Mucosa of descending colon (tissue), 3 donors: ENCODE data around the gene DTX4. TPM values are rescaled to one million over a fixed set of nuclear protein-coding genes. Genes with fewer than 3 reads are reported as not detected.

ENCODE experiments used
- ATAC-seq: fragments of 200-7000 bp; cut with Tn5 transposase; one replicate; pipeline ENCODE4 v1.9.1; 2020; ENCODE audit warnings: mild to moderate bottlenecking, moderate library complexity
- DNase-seq, 3 donors: peaks; one replicate each; pipeline ENCODE4 v3.0.0-alpha.2; 2020
- H3K36me3 ChIP-seq: fragments of 200-600 bp; one replicate; pipeline ENCODE4 v1.8.0; 2021; ENCODE audit warnings: low read depth, mild to moderate bottlenecking
- H3K4me1 ChIP-seq: fragments of 200-600 bp; one replicate; pipeline ENCODE4 v1.8.0; 2021; ENCODE audit warnings: low read depth, mild to moderate bottlenecking
- H3K4me3 ChIP-seq: fragments of 200-600 bp; one replicate; pipeline ENCODE4 v1.8.0; 2021; ENCODE audit warnings: mild to moderate bottlenecking
- H3K9me3 ChIP-seq: fragments of 200-600 bp; one replicate; pipeline ENCODE4 v1.8.0; 2021; ENCODE audit warnings: mild to moderate bottlenecking
- intact Hi-C, 2 donors: fragments of 100-400 bp; cut with DNase I in 1 of 2; cut with micrococcal nuclease in 1 of 2; formaldehyde crosslinking; loops; one replicate each; pipeline versions ENCODE4 v1.11.0 to v1.11.1; 2022; cut with DNase I, micrococcal nuclease
- total RNA-seq, 3 donors: library from RNA; stranded (reverse); fragmentation: NEBNext Ultra II Directional in 2 of 3; extraction: Animal tissue kit (Norgen Biotek cat#: 25700) in 2 of 3; gene quantifications; one replicate each; pipeline versions ENCODE4 v1.2.1 to v1.2.4, GENCODE V29; 2021 to 2023
- TF ChIP-seq, protein P1 (sequence below): fragments of 200-600 bp; IDR thresholded peaks from one replicate; pipeline ENCODE4 v1.8.0; 2022; ENCODE audit warnings: antibody characterized with exemption, mild to moderate bottlenecking
- donor health status: DM: no; HTN: no; CAD: no; lungs with moderate emphysema.
- donor health status: DM: no; HTN: no; CAD: no.
- donor health status: DM: no; HTN: yes; CAD: no.

DTX4 gene
- total RNA-seq, 3 donors from 2014 or later = 37.4 to 95.7 (median 53.8) TPM

DNA sequence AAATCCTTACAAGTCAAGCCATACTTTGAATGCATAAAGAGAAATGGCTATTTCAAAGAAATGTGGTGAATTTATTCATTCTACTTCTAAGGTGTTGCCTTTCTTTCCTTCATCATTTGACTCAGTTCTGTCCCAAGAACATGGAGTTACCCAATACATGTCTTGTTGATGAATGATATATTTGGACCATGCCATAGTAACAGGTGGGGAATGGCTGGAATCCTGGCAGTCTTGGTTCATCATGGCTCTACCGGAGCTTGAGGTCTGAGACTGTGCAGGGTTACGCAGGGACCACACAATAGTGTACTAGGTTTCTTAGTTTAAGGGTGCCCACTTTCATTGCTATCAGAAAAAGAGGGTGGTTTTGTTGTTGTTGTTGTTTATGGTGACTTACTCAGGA, 81.1 kb downstream of the DTX4 start:
- DNase-seq (no peak), ATAC-seq (no peak)
- no peaks in the 10 kb centered on the region for H3K36me3 ChIP-seq
- intact Hi-C loops = no loop called here
- no peaks in the 10 kb centered on the region for H3K9me3 ChIP-seq
- no peaks in the 10 kb centered on the region for H3K4me1 ChIP-seq
- H3K4me3 ChIP-seq = no peak overlapping the region
- TF ChIP-seq, protein P1, sequence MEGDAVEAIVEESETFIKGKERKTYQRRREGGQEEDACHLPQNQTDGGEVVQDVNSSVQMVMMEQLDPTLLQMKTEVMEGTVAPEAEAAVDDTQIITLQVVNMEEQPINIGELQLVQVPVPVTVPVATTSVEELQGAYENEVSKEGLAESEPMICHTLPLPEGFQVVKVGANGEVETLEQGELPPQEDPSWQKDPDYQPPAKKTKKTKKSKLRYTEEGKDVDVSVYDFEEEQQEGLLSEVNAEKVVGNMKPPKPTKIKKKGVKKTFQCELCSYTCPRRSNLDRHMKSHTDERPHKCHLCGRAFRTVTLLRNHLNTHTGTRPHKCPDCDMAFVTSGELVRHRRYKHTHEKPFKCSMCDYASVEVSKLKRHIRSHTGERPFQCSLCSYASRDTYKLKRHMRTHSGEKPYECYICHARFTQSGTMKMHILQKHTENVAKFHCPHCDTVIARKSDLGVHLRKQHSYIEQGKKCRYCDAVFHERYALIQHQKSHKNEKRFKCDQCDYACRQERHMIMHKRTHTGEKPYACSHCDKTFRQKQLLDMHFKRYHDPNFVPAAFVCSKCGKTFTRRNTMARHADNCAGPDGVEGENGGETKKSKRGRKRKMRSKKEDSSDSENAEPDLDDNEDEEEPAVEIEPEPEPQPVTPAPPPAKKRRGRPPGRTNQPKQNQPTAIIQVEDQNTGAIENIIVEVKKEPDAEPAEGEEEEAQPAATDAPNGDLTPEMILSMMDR = no peak

DNA sequence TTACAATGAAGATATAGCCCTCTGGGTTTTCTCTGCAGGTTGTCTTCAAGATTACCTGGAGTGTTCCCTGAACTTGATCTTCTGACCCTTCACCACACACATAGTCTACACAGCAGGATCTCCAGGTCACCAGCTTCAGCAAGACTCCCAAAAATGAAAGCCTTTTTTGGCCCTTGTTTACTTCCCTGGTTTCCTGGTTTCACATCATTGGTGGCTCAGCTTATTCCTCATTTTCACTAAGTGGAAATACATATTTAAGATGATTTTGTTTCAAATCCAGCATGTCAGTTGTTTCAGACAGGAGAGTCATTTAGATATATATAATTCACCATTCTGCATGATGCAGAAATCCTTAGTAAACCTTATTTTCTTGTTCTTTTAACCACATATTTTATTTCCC, 82.4 kb downstream of the DTX4 start:
- ATAC-seq = no peak
- intact Hi-C loops = no loop called here
- TF ChIP-seq, protein P1 = no peak

DNA sequence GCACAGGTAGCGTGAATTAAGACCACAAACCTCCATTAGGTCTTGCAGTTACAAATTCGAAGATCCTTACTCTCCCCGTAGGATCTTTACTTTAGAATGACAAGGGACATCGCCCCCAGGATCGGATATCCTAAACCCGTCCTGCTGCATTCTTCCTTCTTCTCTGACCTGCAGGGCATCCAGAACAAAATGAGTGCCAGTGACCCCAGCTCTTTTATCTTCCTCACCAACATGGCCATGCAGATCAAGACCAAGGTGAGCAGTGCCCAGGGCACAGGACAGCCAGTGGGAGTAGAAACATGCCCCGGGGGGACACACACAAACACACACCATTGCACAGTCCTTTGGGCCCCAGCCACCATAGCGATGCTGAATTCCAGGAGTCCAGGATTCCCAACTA, 83.3 kb downstream of the DTX4 start:
- TF ChIP-seq, protein P1 = no peak
- DNase-seq (no peak), ATAC-seq (no peak)
- H3K9me3 ChIP-seq = no peaks in the 10 kb centered on the region
- no peak overlapping the region for H3K4me3 ChIP-seq
- intact Hi-C loops = no loop called here
- no peaks in the 10 kb centered on the region for H3K4me1 ChIP-seq
- H3K36me3 ChIP-seq = no peaks in the 10 kb centered on the region

More for the DNA sequence above, 82.4 kb downstream of the DTX4 start:
- H3K9me3 ChIP-seq = no peaks in the 10 kb centered on the region
- no peaks in the 10 kb centered on the region for H3K4me1 ChIP-seq
- no peak overlapping the region for H3K4me3 ChIP-seq
- no peak for DNase-seq
- H3K36me3 ChIP-seq = no peaks in the 10 kb centered on the region

Other genes starting within 250 kb of the DTX4 start
- under 1 TPM in 1 of 3 donors, not detected in 2; 0.19 TPM for gene GLYATL1, start 232.6 kb upstream of the DTX4 start, total RNA-seq
- gene GLYATL1B, start 85.8 kb upstream of the DTX4 start, total RNA-seq = not detected
- gene FAM111B, start 64.9 kb upstream of the DTX4 start, total RNA-seq = 1 to 10 TPM; 1.8 to 7.8 (median 2.5) TPM
- gene FAM111A, start 29.3 kb upstream of the DTX4 start, total RNA-seq = 10 to 100 TPM; 33.6 to 36.0 (median 35.6) TPM
- 10 to 100 TPM in 2 of 3 donors, 1 to 10 TPM in 1; 8.7 to 30.8 (median 21.9) TPM for gene MPEG1, start 40.8 kb downstream of the DTX4 start, total RNA-seq
- not detected for gene OR5AN1, start 186.8 kb downstream of the DTX4 start, total RNA-seq